T-helper 1 cell (primary cell): Measurements from ENCODE around the gene GATA3.
"Not testable (repeated sequence)": the region's sequence is repeated elsewhere in the genome, so short reads cannot be mapped to it uniquely, and the experiment has no call there.

Experiments used
- DNase-seq, 5 donors: peaks; one replicate each; pipeline ENCODE4 v3.0.0-alpha.2; 2012 to 2020
- total RNA-seq, 4 donors: gene quantifications; one replicate each; lab custom pipeline; 2026; lab: John Stamatoyannopoulos, UW

The GATA3 gene
- 61.0 to 96.4 (median 65.7) reads per million in 4 donors for total RNA-seq

DNA sequence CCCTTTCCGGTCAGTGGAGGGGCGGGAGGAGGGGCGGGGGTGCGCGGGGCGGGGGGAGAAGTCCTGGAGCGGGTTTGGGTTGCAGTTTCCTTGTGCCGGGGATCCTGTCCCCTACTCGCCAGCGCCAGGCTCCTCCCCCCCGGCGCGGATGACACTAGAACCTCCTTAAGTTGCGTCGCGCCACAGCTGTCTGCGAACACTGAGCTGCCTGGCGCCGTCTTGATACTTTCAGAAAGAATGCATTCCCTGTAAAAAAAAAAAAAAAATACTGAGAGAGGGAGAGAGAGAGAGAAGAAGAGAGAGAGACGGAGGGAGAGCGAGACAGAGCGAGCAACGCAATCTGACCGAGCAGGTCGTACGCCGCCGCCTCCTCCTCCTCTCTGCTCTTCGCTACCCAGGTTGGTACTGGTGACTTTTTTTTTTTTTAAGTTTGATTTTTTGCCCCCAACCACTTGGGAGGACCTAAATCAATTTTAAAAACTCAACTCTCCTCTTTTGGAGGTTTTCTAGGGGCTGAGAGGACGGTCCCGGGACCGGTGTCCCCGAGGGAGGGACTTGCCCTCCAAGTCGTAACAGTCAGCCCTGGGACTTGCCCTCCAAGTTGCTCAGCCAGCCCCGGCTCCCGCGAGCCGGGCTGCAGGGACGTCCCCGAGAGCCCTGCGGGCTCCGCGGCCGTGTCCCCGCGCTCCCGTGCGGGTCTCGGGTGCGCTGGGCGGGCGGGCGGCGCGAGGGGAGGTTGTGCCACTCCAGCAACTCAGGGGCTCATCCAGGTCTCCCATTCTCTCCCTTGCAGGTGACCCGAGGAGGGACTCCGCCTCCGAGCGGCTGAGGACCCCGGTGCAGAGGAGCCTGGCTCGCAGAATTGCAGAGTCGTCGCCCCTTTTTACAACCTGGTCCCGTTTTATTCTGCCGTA lies at the start of gene GATA3:
Gene GATA3 (plus strand): TSS at position 195 of the 914 bp plus-strand sequence. CDS start 968 bp downstream, outside the sequence.
- DNase-seq: peak; percentile 78 to 92 (median 81)

DNA sequence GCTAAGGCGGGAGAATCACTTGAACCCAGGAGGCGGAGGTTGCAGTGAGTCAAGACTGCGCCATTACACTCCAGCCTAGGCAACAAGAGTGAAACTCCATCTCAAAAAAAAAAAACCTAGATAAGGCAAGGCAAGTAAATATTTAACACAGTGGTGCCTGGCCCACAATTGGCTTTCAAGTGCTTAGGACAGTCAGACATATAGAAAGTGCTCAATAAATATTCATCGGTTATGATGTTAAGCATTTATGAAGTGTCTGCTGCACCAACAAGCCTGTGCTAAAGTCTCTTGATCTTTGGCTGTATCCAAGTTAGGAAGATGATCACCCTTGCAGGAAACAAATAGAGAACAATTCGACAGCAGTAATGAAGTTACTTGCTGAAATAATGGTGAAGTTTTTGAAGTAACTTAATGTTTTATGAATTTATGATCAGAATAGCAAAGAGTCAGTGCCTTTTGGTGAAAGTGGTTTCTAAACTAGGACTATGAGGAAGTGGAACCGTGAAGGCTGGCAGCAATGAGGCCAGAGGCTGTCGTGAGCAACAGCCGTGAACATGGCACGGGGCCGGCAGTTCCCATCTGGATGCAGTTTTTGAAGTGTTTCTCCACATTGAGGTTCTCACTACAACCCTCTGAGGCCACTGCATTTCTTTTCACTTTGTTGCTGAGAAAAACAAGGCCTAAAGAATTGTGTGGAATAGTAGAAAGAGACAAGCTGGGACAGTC lies 48.1 kb upstream of the GATA3 start:
- no peak for DNase-seq

DNA sequence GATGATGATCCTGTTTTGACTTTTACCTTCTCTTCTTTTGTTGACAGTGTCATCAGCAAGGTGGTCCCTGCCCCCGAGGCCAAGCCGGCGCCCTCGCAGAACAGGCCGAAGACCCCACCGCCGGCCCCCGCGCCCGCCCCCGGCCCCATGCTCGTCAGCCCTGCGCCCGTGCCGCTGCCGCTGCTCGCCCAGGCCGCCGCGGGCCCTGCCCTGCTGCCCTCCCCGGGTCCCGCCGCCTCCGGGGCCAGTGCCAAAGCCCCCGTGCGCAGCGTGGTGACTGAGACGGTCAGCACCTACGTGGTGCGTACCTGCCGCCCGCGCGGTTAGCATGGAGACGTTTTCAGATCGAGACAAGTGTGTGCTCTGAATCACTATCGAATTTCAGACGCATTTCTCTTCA lies 45.5 kb upstream of the GATA3 start:
- DNase-seq: no peak

DNA sequence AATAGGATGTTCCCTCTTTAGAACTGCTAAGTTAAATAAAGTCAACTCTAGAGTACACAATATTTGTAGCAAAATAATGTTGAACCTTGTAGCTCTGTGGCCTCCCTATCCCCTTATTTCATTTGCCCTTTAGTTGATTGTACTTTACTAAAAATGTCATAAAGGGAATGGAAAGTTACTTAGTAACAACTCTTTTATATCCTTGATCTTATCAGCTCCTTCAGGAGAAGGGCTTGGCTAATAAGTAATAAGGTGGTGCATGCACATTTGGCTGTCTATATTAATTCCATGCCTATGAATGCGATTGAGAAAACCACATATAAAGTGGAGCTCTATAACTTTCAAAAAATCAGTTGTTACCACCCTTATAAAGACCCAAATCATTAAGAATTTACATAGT lies 41.5 kb upstream of the GATA3 start:
- DNase-seq: no peak

DNA sequence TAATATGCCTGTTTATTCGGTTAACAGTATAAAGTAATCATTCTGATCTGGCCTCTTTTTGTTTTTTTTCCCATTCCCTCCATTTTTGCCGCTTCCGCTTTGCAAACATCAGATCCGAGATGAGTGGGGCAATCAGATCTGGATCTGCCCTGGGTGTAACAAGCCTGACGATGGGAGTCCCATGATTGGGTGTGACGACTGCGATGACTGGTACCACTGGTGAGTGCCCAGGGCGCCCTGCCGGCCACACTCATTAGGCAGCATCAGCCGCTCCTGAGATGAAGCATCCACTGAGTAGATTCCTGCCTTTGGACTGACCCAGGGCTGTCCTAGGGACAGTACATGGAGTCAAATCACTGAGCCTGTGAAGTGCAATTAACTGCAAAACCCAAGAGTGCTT lies 40.9 kb upstream of the GATA3 start:
- DNase-seq: no peak

DNA sequence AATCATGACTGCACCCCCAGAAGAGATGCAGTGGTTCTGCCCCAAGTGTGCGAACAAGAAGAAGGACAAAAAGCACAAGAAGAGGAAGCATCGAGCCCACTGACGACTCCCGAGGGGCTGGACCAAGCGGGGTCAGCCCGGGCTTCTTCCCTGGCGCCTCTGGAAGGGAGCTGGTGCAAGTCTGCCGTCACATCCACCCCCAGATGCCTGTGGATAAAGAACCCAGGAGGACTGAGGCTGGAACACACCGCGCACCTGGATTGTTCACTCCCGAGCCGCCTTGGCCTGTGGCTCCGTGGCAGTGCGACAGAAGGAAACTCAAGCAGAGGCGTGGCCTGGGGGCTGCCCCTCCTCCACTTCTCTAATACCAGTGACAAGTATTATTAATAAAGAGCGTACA lies 39.8 kb upstream of the GATA3 start:
- DNase-seq: no peak

DNA sequence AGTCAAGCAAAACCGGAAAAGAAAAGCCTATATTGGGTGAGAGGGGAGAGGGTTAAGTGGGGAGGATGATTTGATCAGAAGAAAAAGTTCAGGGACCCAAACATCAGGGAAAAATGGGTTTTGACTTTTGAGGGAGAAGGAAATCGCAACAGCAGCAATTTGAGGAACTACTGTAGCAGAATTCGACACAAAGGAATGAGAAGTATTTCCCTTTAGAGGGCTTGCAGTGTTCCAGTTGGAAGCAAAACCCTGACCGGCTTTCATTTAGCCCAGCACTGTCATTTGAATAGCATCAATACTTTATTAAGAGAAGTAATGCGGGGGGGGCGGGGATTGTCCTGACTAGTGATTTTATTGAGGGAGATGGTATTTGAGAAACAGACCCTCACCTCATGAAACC lies 37.2 kb upstream of the GATA3 start:
- DNase-seq: no peak

DNA sequence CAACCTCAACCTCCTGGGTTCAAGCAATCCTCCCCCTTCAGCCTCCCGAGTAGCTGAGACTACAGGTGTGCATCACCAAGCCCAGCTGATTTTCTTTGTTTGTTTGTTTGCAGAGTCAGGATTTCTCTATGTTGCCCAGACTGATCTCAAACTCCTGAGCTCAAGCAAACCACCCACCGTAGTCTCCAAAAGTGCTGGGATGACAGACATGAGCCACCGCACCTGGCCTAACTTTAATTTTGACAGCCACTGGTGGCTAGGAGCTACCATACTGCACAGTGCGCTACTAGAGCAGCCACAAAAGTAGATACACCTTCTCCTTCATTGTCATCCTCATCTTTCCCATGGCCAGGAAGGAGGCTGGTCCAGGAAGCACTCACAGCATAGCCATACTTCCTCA lies 31.2 kb upstream of the GATA3 start:
- DNase-seq: no peak

DNA sequence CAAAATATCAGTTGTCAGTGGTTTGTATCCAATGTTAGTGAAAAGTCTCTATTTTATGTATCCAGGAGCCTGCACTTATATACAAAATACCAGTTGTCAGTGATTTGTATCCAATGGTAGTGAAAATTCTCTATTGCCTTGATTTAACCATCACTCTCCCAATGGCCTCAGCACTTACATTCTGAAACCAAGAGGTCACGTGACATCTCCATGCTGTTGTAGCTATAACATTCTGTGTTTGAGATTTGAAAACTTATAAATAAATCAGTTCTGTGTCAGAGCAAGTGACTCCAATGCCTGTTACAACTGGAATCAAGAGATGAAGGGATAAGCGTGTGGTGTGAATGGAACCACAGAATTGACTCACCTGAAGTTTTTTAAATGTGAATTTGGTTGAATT lies 30.6 kb upstream of the GATA3 start:
- DNase-seq: no peak

DNA sequence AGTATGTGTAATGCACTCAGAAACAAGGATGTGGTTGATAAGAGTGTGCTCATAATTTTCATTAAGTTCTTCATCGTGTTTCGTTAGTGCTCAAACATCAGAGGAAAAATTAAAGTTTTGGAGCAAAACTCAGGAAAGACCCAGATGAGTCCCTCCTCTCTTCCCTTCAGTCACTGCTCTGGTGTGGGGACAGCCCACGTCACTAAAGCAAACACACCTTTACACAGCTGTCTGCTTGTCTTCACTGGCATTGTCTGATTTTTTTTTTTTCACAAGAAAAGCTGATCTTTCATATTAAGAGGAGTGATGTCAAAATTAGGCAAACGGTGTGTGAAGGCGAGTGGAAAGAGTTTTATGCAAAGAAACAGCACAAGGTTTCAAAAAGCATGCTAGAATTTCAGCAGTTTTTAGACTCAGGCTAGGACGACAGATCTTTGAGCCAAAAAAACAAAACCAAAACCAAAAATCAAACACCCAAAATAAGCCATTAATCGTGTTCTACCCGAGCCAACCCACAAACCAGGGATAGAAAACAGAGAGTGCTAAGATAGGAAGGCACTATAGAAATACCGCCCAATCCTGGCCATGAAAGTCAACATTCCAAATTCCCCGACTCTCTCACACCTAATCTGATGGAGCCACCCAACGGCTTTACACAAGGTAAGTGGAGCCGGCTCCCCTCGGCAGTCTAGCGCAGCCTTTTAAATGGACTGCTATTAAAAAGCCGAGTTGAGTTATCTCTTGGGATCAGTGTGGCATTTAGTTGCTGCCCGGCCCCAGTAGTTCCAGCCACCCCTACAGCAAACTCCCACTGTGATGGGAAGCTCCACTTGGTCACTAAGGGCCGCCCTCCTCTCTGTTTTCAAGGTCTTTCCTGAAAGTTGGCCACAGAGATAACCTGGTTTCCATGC lies 27.9 kb upstream of the GATA3 start:
- no peak for DNase-seq

DNA sequence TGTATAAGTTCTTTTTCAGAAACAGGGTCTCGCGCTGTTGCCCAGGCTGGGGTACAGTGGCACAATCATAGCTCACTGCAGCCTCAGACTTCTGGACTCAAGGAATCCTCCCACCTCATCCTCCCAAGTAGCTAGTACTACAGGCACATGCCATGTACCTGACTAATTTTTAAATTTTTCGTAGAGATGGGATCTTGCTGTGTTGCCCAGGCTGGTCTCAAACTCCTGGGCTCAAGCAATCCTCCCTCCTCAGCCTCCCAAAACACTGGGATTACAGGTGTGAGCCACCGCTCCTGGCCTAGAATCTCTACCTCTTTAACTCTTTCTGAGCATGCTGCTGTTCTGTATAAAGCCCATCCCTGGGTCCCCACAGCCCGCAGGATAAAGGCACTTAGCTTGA lies 23.3 kb upstream of the GATA3 start:
- DNase-seq: not testable (repeated sequence)

DNA sequence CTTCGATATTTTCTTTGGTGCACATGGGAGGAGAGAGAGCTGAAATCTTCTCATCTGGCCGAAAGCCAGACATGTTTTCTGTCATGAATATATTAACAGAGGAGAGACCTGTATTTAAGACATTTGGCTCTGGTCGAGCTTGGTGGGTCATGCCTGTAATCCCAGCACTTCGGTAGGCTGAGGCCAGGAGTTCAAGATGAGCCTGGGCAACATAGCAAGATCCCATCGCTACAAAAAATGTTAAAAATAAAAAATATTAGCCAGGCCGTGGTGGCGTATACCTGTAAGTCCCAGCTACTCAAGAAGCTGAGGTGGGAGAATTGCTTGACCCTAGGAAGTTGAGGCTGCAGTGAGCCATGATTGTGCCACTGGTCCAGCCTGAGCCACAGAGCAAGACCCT lies 21.9 kb upstream of the GATA3 start:
- DNase-seq: no peak

DNA sequence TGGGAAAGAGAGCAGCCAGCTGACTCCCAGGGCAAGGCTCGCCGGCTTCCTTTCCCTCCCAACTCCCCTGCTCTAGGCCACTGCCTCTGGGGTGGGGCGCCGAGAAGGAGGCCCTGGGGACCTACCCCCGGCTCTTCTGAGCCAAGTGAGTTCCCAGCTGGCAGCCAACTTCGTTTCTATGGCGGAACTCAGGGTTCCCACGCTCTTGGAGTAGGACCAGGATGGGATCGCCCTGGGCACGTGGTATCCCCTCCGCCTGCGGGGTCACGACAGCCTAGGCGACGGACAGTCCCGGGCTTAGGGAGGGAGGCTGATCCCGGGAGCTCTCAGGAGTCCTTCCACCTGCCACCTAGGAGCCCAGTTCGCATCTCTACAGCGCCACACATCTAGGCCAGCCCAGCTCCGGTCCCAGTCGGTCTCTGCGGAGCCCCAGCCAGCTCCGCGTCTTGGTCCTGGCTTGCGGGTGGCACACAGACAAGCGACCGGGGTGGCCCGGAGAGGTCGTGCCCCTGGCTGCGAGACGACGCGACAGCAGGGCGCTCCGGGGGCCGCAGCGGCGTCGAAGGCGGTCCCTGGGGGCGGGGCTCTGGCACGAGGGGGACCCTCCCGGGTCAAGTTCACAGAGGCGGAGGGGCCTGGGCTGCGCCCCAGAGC lies 20.5 kb upstream of the GATA3 start:
- no peak for DNase-seq

DNA sequence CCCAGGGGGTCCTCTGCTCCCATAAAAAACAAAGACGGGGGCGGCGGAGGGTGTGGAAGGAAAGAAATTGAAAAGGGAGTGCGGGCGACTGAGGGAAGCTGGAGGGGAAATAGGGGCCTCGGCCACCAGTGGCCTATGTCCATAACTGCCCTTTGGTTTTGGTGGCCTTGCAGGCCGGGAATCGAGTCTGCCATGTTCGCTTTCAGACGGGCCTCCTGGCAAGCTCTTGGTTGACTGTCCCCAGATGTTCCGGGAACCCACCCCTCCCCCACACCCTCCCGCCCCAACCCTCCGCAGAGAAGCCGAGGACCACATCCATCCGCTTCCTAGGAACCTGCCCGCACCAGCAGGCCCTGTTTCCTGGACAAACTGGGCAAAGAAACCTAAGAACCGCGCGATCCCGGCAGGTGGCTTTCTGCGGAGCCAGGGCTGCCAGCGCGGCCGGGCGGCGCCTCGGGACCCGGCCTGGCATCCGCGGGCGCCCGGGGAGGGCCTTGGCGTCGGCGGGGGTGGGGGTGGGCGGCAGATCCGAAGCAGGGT lies 20.0 kb upstream of the GATA3 start:
- DNase-seq: no peak

DNA sequence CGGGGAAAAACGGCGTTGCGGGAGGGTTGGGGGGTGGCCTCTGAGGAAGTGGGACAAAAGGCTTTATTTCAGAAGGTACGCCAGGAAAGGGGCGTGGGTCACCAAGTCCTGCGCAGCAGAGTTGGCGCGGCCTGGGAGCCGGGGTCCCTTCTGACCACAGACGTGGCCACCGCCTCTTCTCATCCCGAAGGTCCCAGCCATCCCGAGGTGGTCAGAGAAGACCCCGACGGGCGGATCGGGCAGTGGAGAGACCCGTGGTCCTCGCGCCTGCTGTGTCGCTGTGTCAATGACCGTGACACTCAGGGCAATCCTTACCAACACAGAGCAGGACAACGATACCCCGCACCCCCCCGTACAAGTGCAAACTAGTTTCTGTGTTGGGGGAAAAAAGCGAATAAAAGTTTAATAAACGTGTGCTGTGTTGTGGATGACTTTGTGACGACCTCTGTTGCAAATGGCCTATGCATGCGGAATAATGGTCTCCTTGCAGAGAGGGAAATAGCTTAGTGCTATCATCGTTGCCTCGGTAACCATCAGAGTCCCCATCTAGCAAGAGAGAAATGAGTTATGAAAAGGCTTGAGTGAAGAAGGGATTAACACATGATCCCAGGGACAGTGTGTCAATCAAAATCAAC lies 19.4 kb upstream of the GATA3 start:
- no peak for DNase-seq

DNA sequence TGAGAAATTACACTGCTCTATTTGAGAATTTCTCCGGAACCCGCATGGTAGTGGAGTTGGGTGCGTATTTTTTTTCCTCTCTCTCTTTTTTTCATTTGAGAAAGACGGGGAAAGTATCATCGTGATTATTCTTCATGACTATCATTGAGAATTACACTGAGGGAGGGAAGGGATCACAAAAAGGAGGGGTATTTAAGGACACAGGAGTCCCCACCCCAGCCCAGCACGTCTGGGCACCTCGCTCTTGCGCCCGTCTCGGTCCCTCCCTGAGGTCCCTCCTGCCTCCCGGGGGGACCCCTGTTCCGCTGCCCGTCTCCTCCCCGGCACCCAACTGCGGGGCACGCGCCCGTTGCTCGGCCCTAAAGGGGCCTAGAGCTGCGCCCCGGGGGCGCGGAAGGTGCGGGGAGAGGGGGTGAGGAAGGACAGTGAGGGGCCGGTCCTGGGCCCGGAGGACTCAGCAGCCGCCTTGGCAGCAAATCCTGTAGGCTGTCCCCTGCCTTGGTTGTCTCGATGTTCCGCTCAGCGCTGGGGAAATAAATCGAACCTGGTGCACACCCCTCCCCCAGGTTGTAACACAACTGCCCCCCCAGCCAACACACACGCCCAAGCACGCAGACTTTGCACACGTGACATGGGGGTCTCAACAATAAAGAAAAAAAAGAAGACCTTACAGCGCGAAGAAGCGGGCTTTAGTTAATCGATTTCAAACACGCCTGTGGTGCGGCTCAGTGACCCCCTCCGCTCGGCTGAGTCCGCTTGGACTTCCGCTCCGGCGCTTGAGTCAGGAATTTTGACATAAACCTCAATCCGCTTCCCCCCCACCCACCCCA lies 18.6 kb upstream of the GATA3 start:
- DNase-seq: no peak

DNA sequence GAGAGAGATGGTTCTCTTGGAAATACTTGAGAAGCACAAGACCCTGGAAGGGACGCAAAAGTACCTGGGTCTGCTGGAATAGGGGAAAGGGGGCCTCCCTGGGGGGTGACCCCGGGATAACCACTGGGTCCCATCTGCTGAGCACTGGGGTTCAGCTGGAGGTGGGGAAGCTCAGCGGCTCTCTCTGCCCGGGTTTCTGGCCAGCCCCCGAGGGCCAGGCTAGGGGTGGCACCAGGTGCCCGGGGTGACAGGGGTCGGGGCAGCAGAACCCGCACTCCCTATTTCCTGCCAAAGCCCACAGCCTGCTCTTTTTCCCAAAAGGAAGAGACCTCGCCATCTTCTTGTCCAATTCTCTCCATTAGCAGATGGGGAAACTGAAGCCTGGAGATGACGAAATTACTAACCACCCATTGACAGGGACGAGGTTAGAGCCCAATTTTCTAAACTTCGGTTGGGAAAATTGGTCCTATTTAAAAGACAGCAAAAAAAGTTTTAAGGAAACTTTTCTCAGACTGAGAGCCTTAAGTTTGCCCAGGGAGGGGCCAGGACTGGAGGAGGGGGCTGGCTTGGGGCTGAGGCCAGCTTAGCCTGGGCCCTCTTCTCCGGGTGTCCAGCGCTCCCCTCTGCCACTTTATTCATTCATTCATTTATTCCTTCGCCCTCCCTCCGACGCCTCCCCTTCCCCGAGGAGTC lies 17.8 kb upstream of the GATA3 start:
- DNase-seq: no peak

DNA sequence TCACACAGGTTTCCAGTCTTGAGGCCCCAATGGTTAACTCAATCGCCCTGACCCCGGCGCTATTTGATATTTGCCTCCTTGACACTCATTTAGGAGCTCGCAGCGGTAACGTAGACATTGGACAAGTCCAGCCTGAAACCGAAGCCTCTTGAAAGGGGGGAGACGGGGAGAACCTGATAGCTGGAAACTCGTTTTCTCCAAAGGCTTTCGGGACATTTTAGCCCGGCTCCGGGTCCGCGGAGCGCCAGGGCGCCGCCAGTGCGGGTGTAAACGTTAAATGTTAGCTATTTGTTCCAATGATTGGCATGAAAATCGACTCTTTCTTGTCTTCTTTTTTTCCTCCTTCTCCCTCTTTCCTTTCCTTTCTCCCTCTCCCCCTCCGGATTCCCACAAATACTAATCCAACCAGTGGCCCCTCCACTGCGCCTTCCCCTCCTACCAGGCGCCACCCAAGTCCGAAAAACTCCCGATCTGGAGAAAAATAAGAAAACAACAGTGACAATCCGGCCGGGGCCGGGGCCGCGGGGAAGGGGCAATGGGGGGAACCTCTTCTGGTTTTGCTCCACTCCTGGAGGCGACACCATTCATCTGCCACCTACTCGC lies 17.2 kb upstream of the GATA3 start:
- no peak for DNase-seq
